Neuronal stem cell (in vitro differentiated cells): ENCODE measurements around the gene ABI3BP.

Experiments
- DNase-seq: peaks from one replicate; pipeline ENCODE4 v3.0.0-alpha.2; 2013; ENCODE audit warnings: low spot score
- H2AFZ ChIP-seq: one replicate; pipeline ENCODE4 v1.6.1; 2013; ENCODE audit warnings: mild to moderate bottlenecking, low read length, inconsistent platforms
- H2AK5ac ChIP-seq: 2 replicates; pipeline ENCODE4 v1.6.1; 2013; ENCODE audit warnings: low read depth, mild to moderate bottlenecking, inconsistent platforms, low read length, moderate library complexity, mixed read lengths
- H2BK120ac ChIP-seq: 2 replicates; pipeline ENCODE4 v1.6.1; 2013; ENCODE audit warnings: low read depth, mild to moderate bottlenecking, inconsistent platforms, low read length, moderate library complexity, mixed read lengths
- H2BK12ac ChIP-seq: one replicate; pipeline ENCODE4 v1.6.1; 2013; ENCODE audit warnings: low read length, inconsistent platforms
- H2BK15ac ChIP-seq: 2 replicates; pipeline ENCODE4 v1.6.1; 2013; ENCODE audit warnings: mild to moderate bottlenecking, low read length, inconsistent platforms, mixed read lengths
- H2BK5ac ChIP-seq: one replicate; pipeline ENCODE4 v1.6.1; 2013; ENCODE audit warnings: inconsistent platforms, mild to moderate bottlenecking, low read length, moderate library complexity
- H3K14ac ChIP-seq: one replicate; pipeline ENCODE4 v1.6.1; 2013; ENCODE audit warnings: low read length, inconsistent platforms
- H3K18ac ChIP-seq: 2 replicates; pipeline ENCODE4 v1.6.1; 2013; ENCODE audit warnings: low read length, inconsistent platforms
- H3K23ac ChIP-seq: 2 replicates; pipeline ENCODE4 v1.6.1; 2013; ENCODE audit warnings: low read depth, mild to moderate bottlenecking, mixed read lengths, low read length, inconsistent platforms; ENCODE audit not compliant: poor library complexity
- H3K27ac ChIP-seq: replicated peaks from 3 replicates; pipeline ENCODE4 v1.5.1; 2013; ENCODE audit warnings: low read length, inconsistent platforms
- H3K27me3 ChIP-seq, 3 experiments: 2 replicates each; pipeline ENCODE4 v1.6.1; 2013; ENCODE audit warnings: low read length in 3 of 3, mild to moderate bottlenecking in 2 of 3, inconsistent platforms in 1 of 3, low read depth in 1 of 3, mixed read lengths in 1 of 3, moderate library complexity in 1 of 3; ENCODE audit not compliant: control insufficient read depth in 3 of 3, insufficient read depth in 3 of 3
- H3K36me3 ChIP-seq, 2 donors: replicated peaks in 1 of 2; 2 replicates each; pipeline ENCODE4 v1.6.1; 2013; ENCODE audit warnings: low read length in 2 of 2; ENCODE audit not compliant: control insufficient read depth in 2 of 2, insufficient read depth in 2 of 2
- H3K4ac ChIP-seq: 2 replicates; pipeline ENCODE4 v1.6.1; 2013; ENCODE audit warnings: inconsistent platforms, mild to moderate bottlenecking, low read length, moderate library complexity
- H3K4me1 ChIP-seq, 2 donors: 1 replicate in 1 of 2; 2 replicates in 1 of 2; pipeline ENCODE4 v1.6.1; 2013; ENCODE audit warnings: low read length in 2 of 2, low read depth in 1 of 2; ENCODE audit not compliant: control insufficient read depth in 2 of 2, insufficient read depth in 1 of 2
- H3K4me2 ChIP-seq: one replicate; pipeline ENCODE4 v1.6.1; 2013; ENCODE audit warnings: mild to moderate bottlenecking, low read length, inconsistent platforms; ENCODE audit not compliant: insufficient read depth, poor library complexity, severe bottlenecking
- H3K4me3 ChIP-seq, 2 donors: 2 replicates each; pipeline ENCODE4 v1.5.1; 2013; ENCODE audit warnings: low read length in 2 of 2, mild to moderate bottlenecking in 2 of 2, inconsistent platforms in 1 of 2, moderate library complexity in 1 of 2
- H3K79me1 ChIP-seq: one replicate; pipeline ENCODE4 v1.6.1; 2013; ENCODE audit warnings: low read depth, mild to moderate bottlenecking, inconsistent platforms, low read length, moderate library complexity
- H3K9ac ChIP-seq: one replicate; pipeline ENCODE4 v1.6.1; 2013; ENCODE audit warnings: mild to moderate bottlenecking, low read depth, low read length, inconsistent platforms; ENCODE audit not compliant: poor library complexity
- H3K9me3 ChIP-seq, 2 donors: replicated peaks in 1 of 2; 2 replicates each; pipeline versions ENCODE3 to v1.6.1; 2013; ENCODE audit warnings: low read length in 2 of 2, mild to moderate bottlenecking in 2 of 2, inconsistent platforms in 1 of 2, low read depth in 1 of 2, mixed read lengths in 1 of 2, moderate library complexity in 1 of 2; ENCODE audit not compliant: control insufficient read depth in 2 of 2, insufficient read depth in 1 of 2
- H4K8ac ChIP-seq: one replicate; pipeline ENCODE4 v1.6.1; 2013; ENCODE audit warnings: low read depth, mild to moderate bottlenecking, inconsistent platforms, low read length, moderate library complexity
- H4K91ac ChIP-seq: one replicate; pipeline ENCODE4 v1.6.1; 2013; ENCODE audit warnings: low read length, low read depth, mild to moderate bottlenecking, inconsistent platforms; ENCODE audit not compliant: poor library complexity
- WGBS, 2 donors: extraction: QIAGEN DNeasy Blood & Tissue Kit; methylation state at CpG; one replicate each; pipeline ENCODE4 v1.1.7; 2013; ENCODE audit warnings: missing lambda C conversion rate in 2 of 2, mixed read lengths in 1 of 2; ENCODE audit not compliant: insufficient read length in 2 of 2, insufficient replicate concordance in 1 of 2; ENCODE audit errors: extremely low coverage in 2 of 2; 5-methylcytosine and 5-hydroxymethylcytosine counted together

Gene ABI3BP

DNA sequence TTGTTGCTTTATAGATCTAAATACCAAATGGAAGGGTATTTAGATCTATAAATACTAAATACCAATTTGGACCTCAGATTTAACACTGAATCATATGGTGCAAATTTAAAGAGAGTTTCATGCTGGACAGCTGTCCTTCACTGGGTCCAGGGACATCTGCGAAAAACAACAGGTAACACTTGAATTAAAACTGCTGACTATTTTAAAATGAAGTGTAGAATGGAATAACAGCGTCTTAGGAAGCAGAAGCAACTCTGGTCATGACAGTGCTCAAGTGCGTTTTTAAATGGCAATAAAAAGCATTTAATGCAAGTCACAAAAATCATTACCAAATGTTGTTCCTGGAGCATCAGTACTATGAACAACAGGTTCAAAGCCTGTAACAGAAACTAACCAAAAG, 177.6 kb downstream of the ABI3BP start:
- peaks cover 0 to 2% of the 10 kb centered on the region in 2 donors for H3K9me3 ChIP-seq
- no peak overlapping the region for H3K23ac ChIP-seq
- no peak overlapping the region for H3K4me2 ChIP-seq
- no peaks in the 10 kb centered on the region for H3K4me1 ChIP-seq
- DNase-seq: no peak
- H2BK12ac ChIP-seq: no peak overlapping the region
- H3K79me1 ChIP-seq: no peaks in the 10 kb centered on the region
- no peak overlapping the region for H4K8ac ChIP-seq
- no peaks in the 10 kb centered on the region for H3K27me3 ChIP-seq
- WGBS, 2 donors: no CpG with 5 or more reads among the region's 3 CpGs
- no peak overlapping the region for H3K9ac ChIP-seq
- H3K4me3 ChIP-seq: no peak overlapping the region
- no peak overlapping the region for H3K27ac ChIP-seq
- no peak overlapping the region for H2BK5ac ChIP-seq
- no peak overlapping the region for H2AFZ ChIP-seq
- H2AK5ac ChIP-seq: no peak overlapping the region
- no peaks in the 10 kb centered on the region for H3K36me3 ChIP-seq
- H3K4ac ChIP-seq: no peak overlapping the region
- no peak overlapping the region for H4K91ac ChIP-seq
- H2BK120ac ChIP-seq: no peak overlapping the region
- no peak overlapping the region for H3K18ac ChIP-seq
- no peak overlapping the region for H2BK15ac ChIP-seq
- H3K14ac ChIP-seq: no peak overlapping the region

DNA sequence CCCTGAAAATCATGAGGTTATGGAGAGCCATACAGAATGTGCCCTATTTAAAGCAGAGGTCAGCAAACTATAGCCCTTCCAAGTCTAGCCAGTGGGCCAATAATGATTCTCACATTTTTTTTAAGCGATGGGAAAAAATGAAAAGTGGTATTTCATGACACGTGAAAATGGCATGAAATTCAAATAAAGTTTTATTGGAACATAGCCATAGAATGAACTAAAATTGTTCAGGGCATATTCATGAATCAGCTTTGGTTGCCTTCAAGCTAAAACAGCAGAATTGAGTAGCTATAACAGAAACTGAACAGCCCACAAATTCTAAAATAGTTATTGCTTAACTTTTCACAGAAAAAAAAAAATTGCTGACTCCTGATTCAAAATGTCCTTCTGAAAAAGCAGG, 179.4 kb downstream of the ABI3BP start:
- no peak for DNase-seq
- Histone ChIP-seq H3K18ac (no peak overlapping the region), H4K91ac (no peak overlapping the region), H3K27me3 (no peaks in the 10 kb centered on the region), H3K9ac (no peak overlapping the region), H2AFZ (no peak overlapping the region), H4K8ac (no peak overlapping the region), H2AK5ac (no peak overlapping the region), H3K36me3 (no peaks in the 10 kb centered on the region), H3K9me3 (peaks cover 0 to 2% of the 10 kb centered on the region in 2 donors), H2BK15ac (no peak overlapping the region), H3K4me3 (no peak overlapping the region), H2BK5ac (no peak overlapping the region), H3K4me2 (no peak overlapping the region), H2BK12ac (no peak overlapping the region), H3K14ac (no peak overlapping the region), H2BK120ac (no peak overlapping the region), H3K79me1 (no peaks in the 10 kb centered on the region), H3K4me1 (no peaks in the 10 kb centered on the region), H3K23ac (no peak overlapping the region), H3K4ac (no peak overlapping the region), H3K27ac (no peak overlapping the region)
- WGBS, 2 donors: no CpG with 5 or more reads among the region's 2 CpGs

DNA sequence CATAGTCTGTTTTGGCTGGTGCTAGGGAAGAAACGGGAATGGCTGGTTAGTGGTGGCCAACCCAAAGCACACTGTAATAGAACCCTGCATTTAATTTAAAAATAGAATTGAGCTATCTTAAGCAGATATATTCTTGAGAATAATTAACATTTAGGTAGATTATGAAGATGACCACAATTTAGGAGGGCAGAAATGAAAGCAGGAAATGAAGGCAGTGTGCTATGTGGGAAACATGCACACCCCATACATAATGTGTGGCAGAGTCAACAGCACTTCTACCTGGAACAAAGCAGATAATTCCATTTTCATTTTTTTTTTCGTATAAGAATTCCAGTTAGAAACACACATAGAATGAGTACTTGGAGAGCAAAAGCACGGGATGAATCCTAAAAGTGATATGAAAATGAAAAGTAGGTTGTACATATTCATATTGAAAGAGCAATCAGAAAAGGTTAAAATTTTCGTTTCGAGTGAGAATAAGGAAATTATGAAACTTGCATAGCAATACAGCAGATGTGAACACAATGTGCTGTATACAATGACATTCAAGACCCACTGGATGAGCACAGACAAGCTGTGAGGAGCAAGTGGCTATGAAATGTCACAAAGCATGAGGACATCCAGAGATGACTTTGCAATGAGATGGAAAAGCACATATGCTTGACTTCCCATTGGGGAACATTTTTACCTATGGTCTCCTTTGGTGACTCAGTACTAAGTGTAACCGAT, 181.3 kb downstream of the ABI3BP start:
- Histone ChIP-seq H3K36me3 (no peaks in the 10 kb centered on the region), H3K9me3 (peaks cover 0 to 2% of the 10 kb centered on the region in 2 donors), H3K27ac (no peak overlapping the region), H3K9ac (no peak overlapping the region), H2BK15ac (no peak overlapping the region), H3K4me2 (no peak overlapping the region), H3K4me3 (no peak overlapping the region), H2BK12ac (no peak overlapping the region), H2BK120ac (no peak overlapping the region), H3K23ac (no peak overlapping the region), H3K18ac (no peak overlapping the region), H4K8ac (no peak overlapping the region), H3K4me1 (no peaks in the 10 kb centered on the region), H2BK5ac (no peak overlapping the region), H3K27me3 (no peaks in the 10 kb centered on the region), H2AK5ac (no peak overlapping the region), H2AFZ (no peak overlapping the region), H3K4ac (no peak overlapping the region), H4K91ac (no peak overlapping the region), H3K14ac (no peak overlapping the region), H3K79me1 (no peaks in the 10 kb centered on the region)
- no peak for DNase-seq
- 100% methylated on average over 2 of the region's 6 CpGs for WGBS, 2 donors

DNA sequence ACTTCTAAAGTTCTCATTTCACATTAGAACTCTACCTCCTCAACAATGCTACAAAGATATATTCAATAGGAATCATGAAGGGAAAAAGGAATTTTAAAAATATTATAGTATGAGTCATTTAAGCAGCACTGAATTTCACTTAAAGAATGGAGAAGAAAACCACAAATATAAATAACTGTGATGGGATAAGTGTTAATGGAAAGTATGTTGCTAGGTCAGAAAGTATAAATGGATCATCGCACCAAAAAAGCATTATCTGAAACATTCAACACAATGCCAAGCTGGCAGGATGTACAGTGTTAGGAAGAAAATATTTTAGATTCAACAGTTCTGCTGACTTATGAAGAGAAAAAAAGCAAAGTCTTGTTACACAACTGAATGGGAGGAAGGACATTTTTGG, 182.6 kb downstream of the ABI3BP start:
- Histone ChIP-seq H3K4me2 (no peak overlapping the region), H2AFZ (no peak overlapping the region), H2AK5ac (no peak overlapping the region), H3K18ac (no peak overlapping the region), H2BK5ac (no peak overlapping the region), H2BK120ac (no peak overlapping the region), H4K91ac (no peak overlapping the region), H3K23ac (no peak overlapping the region), H3K14ac (no peak overlapping the region), H3K4me3 (no peak overlapping the region), H4K8ac (no peak overlapping the region), H3K27ac (no peak overlapping the region), H3K9me3 (peaks cover 0 to 2% of the 10 kb centered on the region in 2 donors), H3K79me1 (no peaks in the 10 kb centered on the region), H3K4me1 (no peaks in the 10 kb centered on the region), H2BK12ac (no peak overlapping the region), H3K27me3 (no peaks in the 10 kb centered on the region), H3K9ac (no peak overlapping the region), H2BK15ac (no peak overlapping the region), H3K4ac (no peak overlapping the region), H3K36me3 (no peaks in the 10 kb centered on the region)
- no peak for DNase-seq
- no CpG with 5 or more reads among the region's 1 CpG for WGBS, 2 donors
